ENCODE data around the gene SLC25A15. TPM values are rescaled to one million over a fixed set of nuclear protein-coding genes. Genes with fewer than 3 reads are reported as not detected.

Gene SLC25A15
- total RNA-seq, 1 donor from 2014 or later, result 22.1 TPM

DNA sequence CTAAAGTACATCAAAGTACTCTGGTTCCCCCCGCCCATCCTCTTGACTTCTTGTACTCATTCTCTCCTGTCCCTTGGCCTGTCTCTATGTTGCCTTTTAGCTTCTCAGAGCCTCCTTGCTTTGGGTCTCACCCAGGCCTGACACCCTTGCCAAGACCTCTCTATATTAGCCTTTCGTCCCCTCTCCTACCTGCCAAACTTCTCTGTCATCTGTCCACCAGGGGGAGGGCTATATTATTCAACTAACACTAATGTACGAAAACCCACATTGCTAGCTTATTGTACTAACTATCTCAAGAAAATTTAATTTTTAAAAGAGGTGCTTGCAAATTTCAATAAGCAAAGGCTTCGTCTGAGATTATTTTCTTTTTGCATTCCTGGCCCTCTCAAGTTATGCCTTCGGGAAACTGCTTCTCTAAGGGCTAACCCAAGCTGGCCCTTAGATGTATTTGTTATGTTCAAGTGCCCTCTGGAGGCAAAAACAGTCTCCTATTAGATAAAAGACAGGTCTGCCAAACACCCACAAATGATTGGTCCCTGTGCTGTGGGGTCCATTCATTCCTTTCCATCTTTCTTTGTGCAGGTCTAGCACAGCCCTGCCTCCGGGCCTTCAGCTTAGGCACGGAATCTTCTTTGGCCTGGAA, 12.1 kb upstream of the SLC25A15 start:
- no peaks in the 10 kb centered on the region for H3K36me3 ChIP-seq (ENCODE audit: control insufficient read depth, insufficient read depth, low read length)
- no peak overlapping the region for H3K4me3 ChIP-seq (ENCODE audit: low read depth, low read length)
- TF ChIP-seq, protein P1, sequence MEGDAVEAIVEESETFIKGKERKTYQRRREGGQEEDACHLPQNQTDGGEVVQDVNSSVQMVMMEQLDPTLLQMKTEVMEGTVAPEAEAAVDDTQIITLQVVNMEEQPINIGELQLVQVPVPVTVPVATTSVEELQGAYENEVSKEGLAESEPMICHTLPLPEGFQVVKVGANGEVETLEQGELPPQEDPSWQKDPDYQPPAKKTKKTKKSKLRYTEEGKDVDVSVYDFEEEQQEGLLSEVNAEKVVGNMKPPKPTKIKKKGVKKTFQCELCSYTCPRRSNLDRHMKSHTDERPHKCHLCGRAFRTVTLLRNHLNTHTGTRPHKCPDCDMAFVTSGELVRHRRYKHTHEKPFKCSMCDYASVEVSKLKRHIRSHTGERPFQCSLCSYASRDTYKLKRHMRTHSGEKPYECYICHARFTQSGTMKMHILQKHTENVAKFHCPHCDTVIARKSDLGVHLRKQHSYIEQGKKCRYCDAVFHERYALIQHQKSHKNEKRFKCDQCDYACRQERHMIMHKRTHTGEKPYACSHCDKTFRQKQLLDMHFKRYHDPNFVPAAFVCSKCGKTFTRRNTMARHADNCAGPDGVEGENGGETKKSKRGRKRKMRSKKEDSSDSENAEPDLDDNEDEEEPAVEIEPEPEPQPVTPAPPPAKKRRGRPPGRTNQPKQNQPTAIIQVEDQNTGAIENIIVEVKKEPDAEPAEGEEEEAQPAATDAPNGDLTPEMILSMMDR (IDR thresholded peaks at IDR 0.05; ENCODE audit: insufficient read depth, low read length, severe bottlenecking), result peak; percentile 39
- no peak for FAIRE-seq
- H3K27me3 ChIP-seq (ENCODE audit: control insufficient read depth, insufficient read depth, low read length), result no peaks in the 10 kb centered on the region
- DNase-seq (ENCODE audit: low read depth), result peak; percentile 52

DNA sequence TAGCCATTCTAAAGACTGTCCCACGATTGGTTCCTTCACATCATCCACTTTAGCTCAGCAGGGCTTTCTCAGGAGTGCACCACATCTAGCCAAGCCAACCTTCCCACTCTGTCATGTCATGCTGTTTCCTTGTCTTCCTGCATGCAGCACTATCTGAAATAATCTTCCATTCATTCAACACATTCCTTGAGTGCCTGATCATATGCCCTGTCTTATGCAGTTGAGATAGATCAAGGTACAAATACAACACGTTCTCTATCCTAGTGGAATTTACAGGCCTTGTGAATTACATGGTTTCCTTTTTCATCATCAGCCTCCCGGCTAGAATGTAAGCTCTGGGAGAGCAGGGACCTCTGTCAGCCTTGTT, 11.6 kb upstream of the SLC25A15 start:
- no peaks in the 10 kb centered on the region for H3K36me3 ChIP-seq (ENCODE audit: control insufficient read depth, insufficient read depth, low read length)
- TF ChIP-seq, protein P1 (IDR thresholded peaks at IDR 0.05; ENCODE audit: insufficient read depth, low read length, severe bottlenecking), result no peak
- H3K27me3 ChIP-seq (ENCODE audit: control insufficient read depth, insufficient read depth, low read length), result no peaks in the 10 kb centered on the region
- no peak overlapping the region for H3K4me3 ChIP-seq (ENCODE audit: low read depth, low read length)
- no peak for FAIRE-seq
- DNase-seq (ENCODE audit: low read depth), result no peak

DNA sequence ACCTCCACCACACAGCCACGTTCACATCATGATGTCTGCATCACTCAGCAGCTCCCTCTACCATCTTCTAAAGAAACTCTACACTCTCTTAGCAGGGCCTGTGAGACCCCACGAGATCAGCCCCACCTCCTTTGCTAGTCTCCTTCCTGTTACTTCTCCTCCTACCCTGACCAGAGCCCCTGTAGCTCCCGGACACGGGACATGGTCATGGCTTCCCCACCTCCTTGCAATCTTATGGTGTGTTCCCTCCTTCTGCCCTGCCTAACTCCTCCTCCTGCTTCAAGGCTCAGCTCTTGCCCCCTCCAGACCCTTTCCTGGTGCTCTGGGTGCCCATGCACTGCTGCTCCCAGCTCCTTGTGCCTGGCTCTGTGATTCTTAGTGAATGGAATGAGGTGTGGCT, 10.4 kb upstream of the SLC25A15 start:
- no peak for DNase-seq (ENCODE audit: low read depth)
- Histone ChIP-seq H3K4me3 (ENCODE audit: low read depth, low read length) (no peak overlapping the region), H3K36me3 (ENCODE audit: control insufficient read depth, insufficient read depth, low read length) (no peaks in the 10 kb centered on the region), H3K27me3 (ENCODE audit: control insufficient read depth, insufficient read depth, low read length) (no peaks in the 10 kb centered on the region)
- no peak for FAIRE-seq
- TF ChIP-seq, protein P1 (IDR thresholded peaks at IDR 0.05; ENCODE audit: insufficient read depth, low read length, severe bottlenecking), result no peak

DNA sequence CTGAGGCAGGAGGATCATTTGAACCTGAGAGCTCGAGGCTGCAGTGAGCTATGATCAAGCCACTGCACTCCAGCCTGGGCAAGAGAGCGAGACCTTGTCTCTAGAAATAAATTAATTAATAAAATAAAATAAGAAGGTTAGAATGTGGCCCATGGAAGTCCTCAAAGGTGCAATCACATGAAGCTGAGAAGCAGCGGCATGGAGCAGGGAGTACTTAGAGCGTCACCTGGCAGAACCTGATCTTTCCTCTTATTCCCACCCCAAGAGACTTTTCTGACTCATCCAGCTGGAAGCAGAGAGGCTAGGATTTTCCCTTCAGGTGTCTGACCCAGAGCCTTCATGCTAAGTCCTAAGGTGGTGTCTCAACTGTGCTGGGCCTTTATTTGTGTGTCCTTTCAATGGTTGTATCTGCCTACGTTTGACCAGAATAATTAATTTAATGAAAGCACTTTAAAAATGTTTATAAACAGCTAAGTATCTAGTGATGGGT, 9.6 kb upstream of the SLC25A15 start:
- TF ChIP-seq, protein P1 (IDR thresholded peaks at IDR 0.05; ENCODE audit: insufficient read depth, low read length, severe bottlenecking), result no peak
- Histone ChIP-seq H3K36me3 (ENCODE audit: control insufficient read depth, insufficient read depth, low read length) (no peaks in the 10 kb centered on the region), H3K27me3 (ENCODE audit: control insufficient read depth, insufficient read depth, low read length) (no peaks in the 10 kb centered on the region), H3K4me3 (ENCODE audit: low read depth, low read length) (no peak overlapping the region)
- no peak for FAIRE-seq
- DNase-seq (ENCODE audit: low read depth), result peak; percentile 34

DNA sequence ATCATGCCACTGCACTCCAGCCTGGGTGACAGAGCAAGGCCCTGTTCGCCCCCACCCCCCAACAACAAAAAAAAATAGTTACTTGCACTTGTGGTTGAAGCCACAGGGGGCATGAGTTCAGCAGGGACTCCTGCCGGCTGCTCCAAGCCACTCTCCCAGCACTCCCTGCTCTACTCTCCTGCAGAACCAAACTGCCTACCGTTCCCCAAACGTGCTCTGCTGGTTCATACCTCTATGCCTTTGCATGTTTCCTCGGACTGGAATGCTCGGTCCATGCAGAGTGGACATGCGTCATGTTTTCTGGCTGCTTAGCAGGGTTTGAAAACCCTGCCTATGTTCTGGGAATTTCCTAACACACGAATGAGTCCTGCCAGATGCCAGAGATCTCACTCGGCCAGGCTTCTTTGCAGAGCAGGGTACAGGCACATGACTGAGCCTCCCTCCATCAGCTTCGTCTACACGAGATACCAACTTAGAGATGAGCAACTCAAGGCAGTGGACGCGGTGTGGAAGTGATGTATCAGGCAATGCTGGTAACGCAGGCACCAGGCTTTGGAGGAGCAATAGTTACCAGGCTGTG, 8.5 kb upstream of the SLC25A15 start:
- TF ChIP-seq, protein P1 (IDR thresholded peaks at IDR 0.05; ENCODE audit: insufficient read depth, low read length, severe bottlenecking), result no peak
- DNase-seq (ENCODE audit: low read depth) (peak; percentile 8), FAIRE-seq (no peak)
- H3K36me3 ChIP-seq (ENCODE audit: control insufficient read depth, insufficient read depth, low read length), result no peaks in the 10 kb centered on the region
- no peaks in the 10 kb centered on the region for H3K27me3 ChIP-seq (ENCODE audit: control insufficient read depth, insufficient read depth, low read length)
- H3K4me3 ChIP-seq (ENCODE audit: low read depth, low read length), result no peak overlapping the region
